HL-60 (cell line): ENCODE measurements around the gene ZNF408.

Source experiments
- CTCF ChIP-seq: IDR thresholded peaks from one replicate; pipeline ENCODE4 v1.5.1; 2011; ENCODE audit warnings: low read length, control low read depth, inconsistent platforms; ENCODE audit not compliant: insufficient read depth
- GABPA ChIP-seq: IDR thresholded peaks from 2 replicates; pipeline ENCODE4 v1.6.1; 2012; ENCODE audit warnings: low read depth
- POLR2AphosphoS5 ChIP-seq: IDR thresholded peaks from 2 replicates; pipeline ENCODE4 v1.6.1; 2012; ENCODE audit warnings: low read depth
- TF ChIP-seq, protein P1 (sequence below): IDR thresholded peaks from 2 replicates; pipeline ENCODE4 v1.6.1; 2012; ENCODE audit warnings: low read depth; ENCODE audit not compliant: insufficient replicate concordance

DNA sequence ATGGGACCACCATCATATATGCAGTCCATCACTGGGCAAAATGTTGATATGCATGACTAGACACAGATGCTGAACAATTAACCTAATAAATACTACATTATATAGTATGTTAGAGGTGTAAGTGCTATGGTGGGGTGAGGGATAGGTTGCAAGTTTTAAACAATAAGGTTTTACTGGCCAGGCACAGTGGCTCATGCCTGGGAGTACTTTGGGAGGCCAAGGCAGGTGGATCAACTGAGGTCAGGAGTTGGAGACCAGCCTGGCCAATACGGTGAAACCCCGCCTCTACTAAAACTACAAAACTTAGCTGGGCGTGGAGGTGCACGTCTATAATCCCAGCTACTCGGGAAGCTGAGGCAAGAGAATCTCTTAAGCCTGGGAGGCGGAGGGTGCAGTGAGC lies 46.3 kb downstream of the ZNF408 start:
- TF ChIP-seq CTCF (no peak), POLR2AphosphoS5 (no peak), GABPA (no peak)
- TF ChIP-seq, protein P1, sequence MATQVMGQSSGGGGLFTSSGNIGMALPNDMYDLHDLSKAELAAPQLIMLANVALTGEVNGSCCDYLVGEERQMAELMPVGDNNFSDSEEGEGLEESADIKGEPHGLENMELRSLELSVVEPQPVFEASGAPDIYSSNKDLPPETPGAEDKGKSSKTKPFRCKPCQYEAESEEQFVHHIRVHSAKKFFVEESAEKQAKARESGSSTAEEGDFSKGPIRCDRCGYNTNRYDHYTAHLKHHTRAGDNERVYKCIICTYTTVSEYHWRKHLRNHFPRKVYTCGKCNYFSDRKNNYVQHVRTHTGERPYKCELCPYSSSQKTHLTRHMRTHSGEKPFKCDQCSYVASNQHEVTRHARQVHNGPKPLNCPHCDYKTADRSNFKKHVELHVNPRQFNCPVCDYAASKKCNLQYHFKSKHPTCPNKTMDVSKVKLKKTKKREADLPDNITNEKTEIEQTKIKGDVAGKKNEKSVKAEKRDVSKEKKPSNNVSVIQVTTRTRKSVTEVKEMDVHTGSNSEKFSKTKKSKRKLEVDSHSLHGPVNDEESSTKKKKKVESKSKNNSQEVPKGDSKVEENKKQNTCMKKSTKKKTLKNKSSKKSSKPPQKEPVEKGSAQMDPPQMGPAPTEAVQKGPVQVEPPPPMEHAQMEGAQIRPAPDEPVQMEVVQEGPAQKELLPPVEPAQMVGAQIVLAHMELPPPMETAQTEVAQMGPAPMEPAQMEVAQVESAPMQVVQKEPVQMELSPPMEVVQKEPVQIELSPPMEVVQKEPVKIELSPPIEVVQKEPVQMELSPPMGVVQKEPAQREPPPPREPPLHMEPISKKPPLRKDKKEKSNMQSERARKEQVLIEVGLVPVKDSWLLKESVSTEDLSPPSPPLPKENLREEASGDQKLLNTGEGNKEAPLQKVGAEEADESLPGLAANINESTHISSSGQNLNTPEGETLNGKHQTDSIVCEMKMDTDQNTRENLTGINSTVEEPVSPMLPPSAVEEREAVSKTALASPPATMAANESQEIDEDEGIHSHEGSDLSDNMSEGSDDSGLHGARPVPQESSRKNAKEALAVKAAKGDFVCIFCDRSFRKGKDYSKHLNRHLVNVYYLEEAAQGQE: no peak
